Eye (tissue), 1 donor: Measurements from ENCODE around the gene ZNF785.
"Not testable (repeated sequence)": the region's sequence is repeated elsewhere in the genome, so short reads cannot be mapped to it uniquely, and the experiment has no call there.

ENCODE experiments used
- DNase-seq: peaks from one replicate; pipeline ENCODE4 v3.0.0-alpha.2; 2015

Gene ZNF785

DNA sequence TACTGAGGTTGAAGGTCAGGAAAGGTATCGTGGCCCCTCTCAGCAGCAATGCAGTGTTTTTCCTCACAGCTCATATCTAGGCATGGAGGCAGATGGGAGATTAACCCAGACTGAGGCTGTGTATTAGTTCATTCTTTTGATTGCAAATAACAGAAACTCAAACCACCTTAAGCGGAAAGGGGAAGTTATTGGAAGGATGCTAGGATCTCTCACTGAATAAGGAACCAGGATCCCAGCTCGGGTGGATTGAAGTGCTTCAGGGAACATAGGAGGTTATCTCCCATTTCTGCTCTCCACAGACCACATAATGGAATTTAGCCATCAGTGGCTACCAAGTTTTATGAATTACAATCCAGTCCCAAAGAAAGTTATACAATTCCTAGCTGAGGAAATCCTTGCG, 16.5 kb upstream of the ZNF785 start:
- DNase-seq: no peak

DNA sequence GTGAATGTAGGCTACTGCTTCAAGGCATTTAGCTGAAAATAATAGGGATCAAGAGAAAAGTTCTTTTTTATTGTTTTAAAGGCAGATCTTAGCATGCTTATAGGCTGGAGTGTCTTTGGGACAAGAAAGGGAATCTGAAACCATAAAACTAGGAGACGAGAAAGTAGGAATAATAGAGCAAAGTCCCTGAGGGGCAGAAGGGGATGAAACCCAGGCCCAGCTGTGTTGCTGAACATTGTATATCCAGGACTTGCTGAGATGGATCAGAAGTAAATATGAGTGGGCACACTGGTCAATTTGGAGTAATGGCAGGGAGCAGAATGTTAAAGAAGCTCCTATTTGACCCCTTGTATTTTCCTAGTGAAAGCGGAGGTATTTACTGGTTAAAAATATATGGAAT, 15.4 kb upstream of the ZNF785 start:
- DNase-seq: no peak

DNA sequence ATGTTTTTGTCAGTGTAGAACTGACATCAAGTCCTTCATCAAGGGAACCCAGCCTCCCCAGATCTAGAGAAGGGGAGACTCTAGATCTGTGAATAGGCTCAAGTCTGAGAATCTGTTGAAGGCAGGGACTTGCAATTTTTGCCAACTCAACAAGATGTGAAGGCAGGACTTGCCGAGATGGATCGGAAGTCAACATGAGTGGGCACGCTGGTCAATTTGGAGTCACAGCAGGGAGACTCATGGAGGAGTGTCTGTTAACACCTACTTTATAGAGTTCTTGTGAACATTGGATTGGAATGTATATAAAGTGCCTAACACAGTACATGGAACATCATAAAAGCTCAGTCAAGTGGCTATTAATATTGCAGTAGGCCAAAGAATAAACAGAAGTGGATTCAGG, 14.7 kb upstream of the ZNF785 start:
- DNase-seq: no peak

DNA sequence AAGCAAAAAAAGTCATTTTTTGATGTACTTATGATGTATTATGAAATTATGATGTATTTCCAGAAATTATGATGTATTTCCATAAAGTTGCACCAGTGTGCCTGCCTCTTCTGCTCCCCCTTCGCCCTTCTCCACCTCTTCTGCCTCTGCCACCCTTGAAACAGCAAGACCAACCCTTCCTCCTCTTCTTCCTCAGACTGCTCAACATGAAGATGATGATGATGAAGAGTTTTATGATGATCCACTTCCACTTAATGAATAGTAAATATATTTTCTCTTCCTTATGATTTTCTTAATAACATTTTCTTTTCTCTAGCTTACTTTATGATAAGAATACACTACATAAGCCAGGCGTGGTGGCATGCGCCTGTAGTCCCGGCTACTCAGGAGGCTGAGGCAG, 7.4 kb upstream of the ZNF785 start:
- DNase-seq: no peak

DNA sequence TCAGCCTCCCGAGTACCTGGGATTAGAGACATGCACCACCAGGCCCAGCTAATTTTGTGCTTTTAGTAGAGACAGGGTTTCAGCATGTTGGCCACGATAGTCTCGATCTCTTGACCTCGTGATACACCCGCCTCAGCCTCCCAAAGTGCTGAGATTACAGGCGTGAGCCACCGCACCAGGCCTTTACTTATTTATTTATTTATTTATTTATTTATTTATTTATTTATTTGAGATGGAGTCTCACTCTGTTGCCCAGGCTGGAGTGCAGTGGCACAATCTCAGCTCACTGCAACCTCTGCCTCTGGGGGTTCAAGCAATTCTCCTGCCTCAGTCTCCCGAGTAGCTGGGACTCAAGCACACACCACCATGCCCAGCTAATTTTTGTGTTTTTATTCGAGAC, 5.4 kb upstream of the ZNF785 start:
- DNase-seq: not testable (repeated sequence)

DNA sequence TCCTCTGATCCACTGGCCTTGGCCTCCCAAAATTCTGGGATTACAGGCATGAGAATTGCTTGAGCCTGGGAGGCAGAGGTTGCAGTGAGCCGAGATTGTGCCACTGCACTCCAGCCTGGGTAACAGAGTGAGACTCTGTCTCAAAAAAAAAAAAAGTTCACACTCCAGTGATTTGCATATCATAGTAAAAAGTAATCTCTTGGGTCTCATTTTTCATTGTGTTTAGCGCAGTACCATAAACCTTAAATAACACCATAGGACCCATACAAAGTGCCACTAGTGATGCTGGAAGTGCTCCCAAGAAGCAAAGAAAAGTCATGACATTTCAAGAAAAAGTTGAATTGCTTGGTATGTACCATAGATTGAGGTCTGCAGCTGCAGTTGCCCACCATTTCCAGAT, 4.1 kb upstream of the ZNF785 start:
- not testable (repeated sequence) for DNase-seq

DNA sequence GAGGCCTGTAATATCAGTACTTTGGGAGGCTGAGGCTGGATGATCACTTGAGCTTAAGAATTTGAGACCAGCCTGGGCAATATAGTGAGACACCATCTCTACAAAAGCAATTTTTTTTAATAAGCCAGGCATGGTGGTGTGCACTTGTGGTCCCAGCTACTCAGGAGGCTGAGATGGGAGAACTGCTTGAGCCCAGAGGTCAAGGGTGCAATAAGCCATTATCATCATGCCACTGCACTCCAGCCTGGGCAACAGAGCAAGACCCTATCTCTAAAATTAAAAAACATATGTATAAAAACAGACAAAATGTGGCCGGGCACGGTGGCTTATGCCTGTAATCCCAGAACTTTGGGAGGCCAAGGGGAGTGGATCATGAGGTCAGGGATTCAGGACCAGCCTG, 3.2 kb upstream of the ZNF785 start:
- DNase-seq: no peak

DNA sequence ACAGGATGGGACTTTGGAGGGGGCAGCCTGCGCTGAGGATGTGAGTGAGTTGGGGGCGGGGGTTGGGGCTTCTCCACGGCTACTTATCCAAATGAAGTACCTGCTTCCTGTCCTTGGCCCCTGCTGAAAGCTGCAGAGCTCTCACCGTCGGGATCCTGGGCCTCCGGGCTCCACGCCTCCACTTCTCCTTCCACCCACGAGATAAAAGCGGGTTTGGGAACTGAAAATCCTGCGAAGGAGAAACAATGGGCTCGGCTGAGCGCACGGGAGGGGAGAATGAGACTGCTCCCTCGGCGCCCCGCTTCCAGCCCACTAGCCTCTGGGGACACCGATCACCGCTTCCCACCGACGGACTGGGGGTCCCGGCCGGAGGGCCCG, 486 bp downstream of the ZNF785 start:
- no peak for DNase-seq

DNA sequence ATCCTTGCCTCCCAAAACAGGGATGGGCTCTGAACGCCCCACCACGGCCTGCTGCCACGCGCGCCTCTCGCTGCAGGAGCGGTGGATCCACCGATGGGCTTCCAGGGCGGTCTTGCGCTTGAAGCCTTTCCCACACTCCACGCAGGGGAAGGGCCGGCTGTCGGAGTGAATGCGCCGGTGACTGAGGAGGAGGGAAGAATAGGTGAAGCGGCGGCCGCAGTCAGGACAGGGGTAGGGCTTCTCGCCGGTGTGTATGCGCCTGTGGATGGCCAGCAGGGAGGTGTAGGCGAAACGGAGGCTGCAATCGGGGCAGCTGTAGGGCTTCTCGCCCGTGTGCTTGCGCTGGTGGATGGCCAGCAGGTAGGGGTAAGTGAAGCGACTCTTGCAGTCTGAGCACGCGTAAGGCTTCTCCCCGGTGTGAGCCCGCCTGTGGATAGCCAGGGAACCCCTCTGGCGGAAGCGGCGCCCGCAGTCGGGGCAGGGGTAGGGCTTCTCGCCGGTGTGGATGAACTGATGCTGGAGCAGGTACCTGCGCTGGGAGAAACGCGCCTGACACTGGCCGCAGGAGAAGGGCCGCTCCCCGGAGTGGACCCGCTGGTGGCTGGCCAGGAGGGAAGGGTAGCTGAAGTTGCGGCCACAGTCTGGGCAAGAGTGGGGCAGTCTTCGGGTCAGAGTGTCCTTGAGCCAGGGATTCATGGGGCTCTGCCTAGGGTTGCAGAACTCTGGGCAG, 2.7 kb downstream of the ZNF785 start:
- no peak for DNase-seq

DNA sequence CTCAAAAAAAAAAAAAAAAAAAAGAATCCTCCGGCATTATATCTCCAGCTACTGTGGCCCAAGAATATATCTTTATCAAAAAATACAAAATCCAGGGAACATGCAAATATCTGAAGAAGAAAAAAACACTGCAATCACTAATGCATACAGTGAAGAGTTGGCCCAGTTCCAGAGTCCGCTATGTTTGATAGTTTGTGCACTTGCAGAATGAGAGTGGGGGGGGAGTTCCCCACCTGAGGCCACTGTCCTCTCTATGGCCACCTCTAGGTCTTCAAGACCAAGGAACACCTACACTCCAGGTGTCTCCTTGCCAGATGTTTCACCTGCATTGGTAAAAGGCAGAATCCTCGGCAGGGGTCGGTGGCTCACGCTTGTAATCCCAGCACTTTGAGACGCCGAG, 4.0 kb downstream of the ZNF785 start:
- no peak for DNase-seq

DNA sequence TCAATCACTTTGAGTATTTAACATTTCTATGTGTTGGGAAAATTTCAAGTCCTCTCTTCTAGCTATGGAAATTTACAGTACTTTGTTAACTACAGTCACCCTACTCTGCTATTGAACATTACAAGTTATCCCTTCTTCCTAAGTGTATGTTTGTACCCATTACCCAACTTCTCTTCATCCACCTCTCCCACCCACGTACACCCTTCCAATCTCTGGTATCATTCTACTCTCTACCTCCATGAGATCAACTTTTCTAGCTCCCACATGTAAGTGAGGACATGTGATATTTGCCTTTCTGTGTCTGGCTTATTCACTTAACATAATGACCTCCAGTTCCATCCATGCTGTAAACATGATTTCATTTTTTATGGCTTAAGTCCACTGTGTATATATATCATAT, 10.8 kb downstream of the ZNF785 start:
- DNase-seq: no peak

DNA sequence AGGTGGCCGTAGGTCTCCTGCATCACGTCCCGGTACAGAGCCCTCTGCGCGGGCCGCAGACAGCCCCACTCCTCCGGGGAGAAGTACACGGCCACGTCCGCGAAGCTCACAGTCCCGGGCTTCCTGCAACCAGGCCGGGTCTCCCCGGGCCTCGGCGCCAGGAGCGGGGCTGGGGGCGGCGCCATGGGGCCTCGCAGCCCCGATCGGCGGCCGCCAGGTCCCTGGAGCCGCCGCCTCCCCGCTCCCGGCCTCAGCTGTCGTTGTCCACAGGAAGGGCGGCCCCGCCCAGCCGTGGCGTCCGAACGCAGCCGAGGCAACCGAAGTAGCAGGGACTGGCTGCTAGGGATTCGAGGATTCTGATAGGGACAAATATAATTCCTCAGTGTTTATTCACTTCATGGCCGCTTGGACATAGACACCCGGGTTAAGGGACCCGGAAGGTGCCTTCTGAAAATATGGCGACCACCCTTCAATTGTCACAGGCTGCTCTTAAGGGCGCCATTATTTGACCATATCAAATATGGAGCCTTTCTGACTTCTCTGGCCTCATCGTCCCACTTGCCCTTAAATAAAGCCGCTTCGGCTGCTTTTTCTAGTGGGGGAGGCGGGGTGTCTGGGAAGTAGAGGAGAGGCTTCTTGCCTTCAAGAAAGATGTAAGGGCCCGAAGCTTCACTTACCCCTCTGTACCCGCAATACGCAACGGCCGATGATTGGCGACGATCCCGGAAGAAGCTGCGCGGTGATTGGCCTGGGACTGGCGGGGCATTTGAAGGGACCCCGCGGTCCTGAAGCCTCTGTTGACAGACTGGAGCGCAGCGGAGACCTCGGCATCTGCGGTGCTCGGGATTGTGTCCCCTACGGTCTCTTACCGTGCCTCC, 13.8 kb downstream of the ZNF785 start, which contains the start of gene ZNF688:
TSS of gene ZNF688 (minus strand) at position 270 of the 878 bp plus-strand sequence. CDS start at position 185, 85 bp downstream.
- peak; percentile 99 for DNase-seq

DNA sequence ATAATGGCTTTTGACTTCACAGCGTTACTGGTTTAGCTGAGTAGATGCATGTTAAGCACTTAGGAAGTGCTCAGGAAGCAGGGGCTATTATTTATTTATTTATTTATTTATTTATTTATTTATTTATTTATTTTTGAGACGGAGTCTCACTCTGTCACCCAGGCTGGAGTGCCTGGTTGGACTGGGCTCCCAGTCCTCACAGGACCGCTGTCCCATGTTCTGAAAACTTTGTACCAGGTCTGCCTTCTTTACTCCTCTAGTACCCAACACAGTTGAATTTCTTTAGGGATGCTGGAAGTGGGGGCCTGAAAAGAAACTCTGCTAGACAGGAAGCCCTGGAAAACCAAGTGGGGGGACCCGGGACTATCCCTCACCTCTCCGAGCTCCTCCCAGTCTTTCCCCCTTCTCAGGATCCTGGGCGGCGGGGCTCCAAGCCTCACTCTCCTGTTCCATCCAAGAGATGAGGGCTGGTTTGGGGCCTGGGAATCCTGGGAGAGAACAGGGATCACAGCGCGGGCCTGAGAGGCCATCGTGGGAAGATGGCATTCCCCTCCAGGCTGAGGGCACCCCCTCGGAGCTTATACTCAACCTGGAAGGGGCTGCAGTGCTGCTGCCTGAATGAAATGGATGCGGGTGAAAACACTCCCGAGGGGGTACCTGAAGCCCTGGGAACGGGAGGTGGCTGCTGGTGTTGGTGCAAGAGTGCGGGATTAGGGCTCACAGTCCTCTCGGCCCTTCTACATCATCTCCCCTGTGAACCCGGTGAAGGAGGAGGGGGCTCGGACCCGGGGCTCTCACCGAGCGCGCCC, 14.7 kb downstream of the ZNF785 start:
- DNase-seq: peak; percentile 80

DNA sequence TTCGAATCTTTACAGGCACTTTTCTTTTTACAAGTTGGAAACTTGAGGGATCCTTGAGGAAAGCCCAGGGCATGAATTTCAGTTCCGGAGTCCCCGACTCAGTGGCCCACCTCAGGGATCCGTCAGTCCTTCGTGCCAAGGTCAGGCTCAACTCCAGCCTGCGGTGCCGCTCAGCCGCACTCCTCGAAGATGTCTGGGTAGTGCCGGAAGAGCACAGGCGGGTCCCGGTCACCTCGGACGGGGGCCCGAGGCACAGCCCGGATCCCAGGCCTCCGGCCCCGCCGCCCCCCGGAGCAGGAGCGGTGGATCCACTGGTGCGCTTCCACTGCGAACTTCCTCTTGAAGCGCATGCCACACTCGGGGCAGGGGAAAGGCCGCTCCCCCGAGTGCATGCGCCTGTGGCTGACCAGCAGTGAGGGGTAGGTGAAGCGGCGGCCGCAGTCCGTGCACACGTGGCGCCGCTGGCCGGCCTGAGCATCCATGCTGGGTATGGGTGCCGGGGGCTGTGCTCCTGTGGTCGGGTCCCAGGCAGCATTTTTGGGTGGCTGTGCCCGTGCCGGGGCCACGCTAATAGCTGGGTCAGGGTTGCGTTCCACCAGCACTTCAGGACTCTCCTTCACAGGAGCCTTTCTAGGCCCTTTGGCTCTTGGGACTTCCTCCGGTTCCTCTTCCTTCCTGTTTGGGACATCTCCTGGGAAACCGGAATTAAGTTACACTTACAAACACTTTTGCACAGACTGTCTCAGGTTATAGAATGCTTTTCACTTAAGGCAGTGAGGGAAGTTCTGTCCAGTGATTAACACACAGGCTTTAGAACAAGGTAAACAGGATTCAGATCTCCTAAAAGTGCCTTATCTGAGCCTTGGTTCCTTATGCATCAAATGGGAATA, 15.5 kb downstream of the ZNF785 start:
- no peak for DNase-seq

DNA sequence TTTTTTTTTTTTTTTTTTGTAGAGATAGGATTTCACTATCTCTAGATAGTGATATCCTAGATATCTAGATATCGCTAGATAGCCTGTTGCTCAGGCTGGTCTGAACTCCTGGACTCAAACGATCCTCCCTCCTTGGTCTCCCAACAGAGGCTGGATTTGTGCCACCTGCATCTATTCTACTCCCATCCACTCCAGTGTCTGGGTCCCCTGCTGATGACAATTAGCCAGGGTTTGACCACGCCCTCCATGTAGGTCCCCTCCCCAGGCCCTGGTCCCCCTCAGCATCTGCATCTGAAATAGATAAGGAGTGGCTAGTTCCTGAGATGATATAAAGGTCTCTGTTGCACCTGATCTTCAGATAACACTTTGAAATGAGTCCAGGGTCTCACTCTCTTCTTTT, 16.2 kb downstream of the ZNF785 start:
- DNase-seq: no peak

DNA sequence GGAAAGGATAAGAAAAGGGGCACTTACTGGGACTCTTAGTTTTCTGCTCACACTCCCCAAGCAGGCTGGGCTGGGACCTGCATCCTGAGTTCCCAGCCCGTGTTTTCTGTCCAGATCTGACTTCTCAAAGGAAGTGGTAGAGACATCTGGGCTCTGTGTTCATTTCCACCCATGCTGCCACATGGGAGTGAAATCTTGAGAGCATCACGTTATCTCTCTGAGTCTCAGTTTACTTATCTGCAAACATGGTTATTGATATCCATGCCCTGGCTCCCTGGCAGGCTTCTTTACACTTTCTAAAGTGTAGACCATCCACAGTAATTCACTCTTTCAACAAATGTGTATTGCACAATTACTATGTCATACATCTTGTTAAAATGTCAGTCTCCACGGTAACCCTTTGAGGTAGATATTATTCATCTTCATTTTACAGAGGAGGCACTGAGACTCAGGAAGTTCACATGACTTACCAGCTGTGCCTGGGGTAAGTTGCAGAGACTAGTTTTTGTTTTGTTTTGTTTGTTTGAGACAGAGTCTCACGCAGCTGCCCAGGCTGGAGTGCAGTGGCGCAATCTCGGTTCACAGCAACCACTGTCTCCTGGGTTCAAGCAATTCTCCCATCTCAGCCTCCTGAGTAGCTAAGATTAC, 17.4 kb downstream of the ZNF785 start:
- no peak for DNase-seq

DNA sequence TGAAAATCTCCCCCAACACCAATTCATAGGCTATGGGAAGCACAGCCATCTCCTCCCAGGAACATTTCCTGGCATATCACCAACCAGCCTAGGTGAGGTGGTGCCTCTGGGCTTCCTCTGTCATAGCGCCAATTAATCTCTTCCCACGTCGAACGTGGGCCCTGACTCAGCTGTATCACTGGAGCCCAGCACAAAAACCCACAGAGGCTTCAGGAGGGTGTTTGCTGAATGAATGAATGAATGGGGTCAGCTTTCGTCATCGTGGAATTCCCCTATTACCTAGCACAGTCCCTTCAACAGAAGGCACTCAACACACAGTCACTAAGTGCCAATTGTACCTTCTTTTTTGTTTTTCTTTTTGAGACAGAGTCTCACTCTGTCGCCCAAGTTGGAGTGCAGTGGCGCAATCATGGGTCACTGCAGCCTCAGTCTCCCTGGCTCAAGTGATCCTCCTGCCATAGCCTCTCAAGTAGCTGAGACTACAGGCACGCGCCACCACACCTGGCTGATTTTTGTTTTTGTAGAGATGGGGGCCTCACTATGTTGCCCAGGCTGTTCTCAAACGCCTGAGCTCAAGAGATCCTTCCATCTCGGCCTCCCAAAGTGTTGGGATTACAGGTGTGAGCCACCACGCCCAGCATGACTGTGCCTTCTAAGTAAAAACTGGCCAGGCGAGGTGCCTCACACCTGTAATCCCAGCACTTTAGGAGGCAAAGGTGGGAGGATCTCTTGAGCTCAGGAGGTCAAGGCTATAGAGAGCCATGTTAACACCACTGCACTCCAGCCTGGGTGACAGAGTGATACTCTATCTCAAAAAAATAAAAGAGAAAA, 18.1 kb downstream of the ZNF785 start:
- no peak for DNase-seq

DNA sequence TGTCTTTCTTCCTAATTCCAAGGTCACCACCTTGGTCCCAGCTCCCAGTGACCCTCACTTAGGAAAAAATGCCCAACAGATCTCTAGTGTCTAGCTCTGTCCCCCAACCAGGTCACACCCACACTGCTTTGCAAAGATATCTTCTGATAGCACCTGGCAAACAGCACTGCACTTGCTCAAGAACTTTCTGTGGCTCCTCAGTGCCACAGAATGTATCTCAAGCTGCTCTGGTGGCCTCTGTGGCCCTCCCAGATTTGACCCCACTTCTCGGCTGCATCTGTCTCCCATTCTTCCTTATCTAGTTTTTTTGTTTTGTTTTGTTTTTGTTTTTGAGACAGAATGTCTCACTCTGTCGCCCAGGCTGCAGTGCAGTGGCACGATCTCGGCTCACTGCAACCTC, 19.0 kb downstream of the ZNF785 start:
- no peak for DNase-seq

DNA sequence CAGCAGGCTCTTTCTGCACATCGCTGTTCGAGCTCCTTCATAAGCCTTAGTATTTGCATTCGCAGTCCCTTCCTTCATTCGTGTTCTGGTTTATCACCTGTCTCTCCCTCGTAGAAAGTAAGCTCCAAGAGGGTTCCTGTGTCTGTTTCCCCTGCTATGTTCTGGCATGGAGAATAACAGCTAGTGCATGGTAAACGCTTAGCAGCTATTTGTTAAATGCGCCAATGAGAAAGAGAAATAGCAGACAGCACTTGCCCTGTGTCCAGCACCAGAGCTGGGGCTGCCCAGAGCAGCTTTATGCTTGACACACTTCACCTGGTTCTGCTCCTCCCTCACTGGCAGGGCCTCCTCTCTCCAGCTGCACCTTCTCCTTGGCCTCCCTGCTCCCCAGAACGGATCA, 19.5 kb downstream of the ZNF785 start:
- DNase-seq: no peak

DNA sequence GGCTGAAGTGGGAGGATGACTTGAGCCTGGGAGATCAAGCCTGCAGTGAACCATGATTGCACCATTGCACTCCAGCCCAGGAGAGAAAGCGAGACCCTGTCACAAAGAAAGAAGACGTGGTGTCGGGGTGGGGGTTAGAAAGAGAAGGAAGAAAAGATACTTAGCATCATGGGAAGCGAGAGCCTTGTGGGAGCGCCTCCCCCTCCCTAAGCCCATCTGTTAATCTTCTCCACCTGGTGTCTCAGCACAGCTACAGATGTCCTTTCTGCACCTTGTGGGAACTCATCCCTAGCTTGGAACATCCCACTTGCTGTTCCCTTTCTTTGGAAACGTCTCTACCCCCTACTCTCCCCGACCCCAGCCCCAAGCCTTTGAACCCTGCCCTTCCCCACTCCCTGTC, 20.0 kb downstream of the ZNF785 start:
- no peak for DNase-seq

DNA sequence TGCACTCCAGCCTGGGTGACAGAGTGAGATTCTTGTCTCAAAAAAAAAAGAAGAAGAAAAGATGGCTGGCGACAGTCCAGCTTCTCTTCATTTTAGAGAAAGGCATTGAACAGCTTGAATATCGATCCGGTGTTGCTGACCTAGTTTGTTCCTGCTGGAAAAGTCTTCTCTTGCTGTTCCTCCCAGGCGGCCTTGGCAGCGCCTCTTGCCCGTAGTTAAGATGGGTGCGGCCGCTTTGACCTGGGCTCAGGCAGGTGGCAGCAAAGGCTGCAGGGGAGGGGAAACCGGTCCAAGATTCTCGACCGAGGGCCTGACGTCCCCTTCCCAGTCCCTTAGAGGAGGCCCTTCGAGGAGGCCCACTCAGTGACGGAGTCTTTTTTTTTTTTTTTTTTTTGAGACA, 23.5 kb downstream of the ZNF785 start:
- DNase-seq: no peak
